Tongue (tissue), 2 donors: ENCODE measurements around the gene GPRC6A. TPM values are rescaled to one million over a fixed set of nuclear protein-coding genes. Genes with fewer than 3 reads are reported as not detected.
"Not testable (repeated sequence)": the region's sequence is repeated elsewhere in the genome, so short reads cannot be mapped to it uniquely, and the experiment has no call there.

Experiments
- DNase-seq: peaks from one replicate; pipeline ENCODE4 v3.0.0-alpha.2; 2015
- total RNA-seq: library from RNA; depleted of rRNA; stranded (reverse); fragments of >200 nt; gene quantifications from one replicate; pipeline ENCODE4 v1.2.3, GENCODE V29; 2014

The GPRC6A gene, protein sequence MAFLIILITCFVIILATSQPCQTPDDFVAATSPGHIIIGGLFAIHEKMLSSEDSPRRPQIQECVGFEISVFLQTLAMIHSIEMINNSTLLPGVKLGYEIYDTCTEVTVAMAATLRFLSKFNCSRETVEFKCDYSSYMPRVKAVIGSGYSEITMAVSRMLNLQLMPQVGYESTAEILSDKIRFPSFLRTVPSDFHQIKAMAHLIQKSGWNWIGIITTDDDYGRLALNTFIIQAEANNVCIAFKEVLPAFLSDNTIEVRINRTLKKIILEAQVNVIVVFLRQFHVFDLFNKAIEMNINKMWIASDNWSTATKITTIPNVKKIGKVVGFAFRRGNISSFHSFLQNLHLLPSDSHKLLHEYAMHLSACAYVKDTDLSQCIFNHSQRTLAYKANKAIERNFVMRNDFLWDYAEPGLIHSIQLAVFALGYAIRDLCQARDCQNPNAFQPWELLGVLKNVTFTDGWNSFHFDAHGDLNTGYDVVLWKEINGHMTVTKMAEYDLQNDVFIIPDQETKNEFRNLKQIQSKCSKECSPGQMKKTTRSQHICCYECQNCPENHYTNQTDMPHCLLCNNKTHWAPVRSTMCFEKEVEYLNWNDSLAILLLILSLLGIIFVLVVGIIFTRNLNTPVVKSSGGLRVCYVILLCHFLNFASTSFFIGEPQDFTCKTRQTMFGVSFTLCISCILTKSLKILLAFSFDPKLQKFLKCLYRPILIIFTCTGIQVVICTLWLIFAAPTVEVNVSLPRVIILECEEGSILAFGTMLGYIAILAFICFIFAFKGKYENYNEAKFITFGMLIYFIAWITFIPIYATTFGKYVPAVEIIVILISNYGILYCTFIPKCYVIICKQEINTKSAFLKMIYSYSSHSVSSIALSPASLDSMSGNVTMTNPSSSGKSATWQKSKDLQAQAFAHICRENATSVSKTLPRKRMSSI
- total RNA-seq, result not detected

DNA sequence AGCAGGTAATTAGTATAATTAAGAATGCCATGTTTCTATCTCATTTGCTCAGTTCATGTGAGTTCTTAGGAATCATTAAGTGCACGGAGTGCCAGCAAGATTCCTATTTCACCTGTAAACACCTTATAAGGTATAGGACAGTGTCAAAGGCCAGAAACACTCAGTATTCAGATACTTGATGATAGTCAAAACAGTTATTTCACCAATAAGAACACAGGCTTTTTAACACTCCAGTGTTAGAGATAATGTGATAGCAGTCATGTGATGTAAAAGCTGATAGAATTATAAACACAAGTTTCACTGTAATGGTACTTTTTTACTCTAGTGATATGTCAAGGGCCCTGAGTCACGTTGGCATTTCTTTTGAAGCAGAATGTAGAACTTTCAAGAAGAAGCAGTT is at the start of gene GPRC6A:
TSS of gene GPRC6A (minus strand) at position 101 of the 400 bp plus-strand sequence. CDS start at position 31, 70 bp downstream.
- no peak for DNase-seq

DNA sequence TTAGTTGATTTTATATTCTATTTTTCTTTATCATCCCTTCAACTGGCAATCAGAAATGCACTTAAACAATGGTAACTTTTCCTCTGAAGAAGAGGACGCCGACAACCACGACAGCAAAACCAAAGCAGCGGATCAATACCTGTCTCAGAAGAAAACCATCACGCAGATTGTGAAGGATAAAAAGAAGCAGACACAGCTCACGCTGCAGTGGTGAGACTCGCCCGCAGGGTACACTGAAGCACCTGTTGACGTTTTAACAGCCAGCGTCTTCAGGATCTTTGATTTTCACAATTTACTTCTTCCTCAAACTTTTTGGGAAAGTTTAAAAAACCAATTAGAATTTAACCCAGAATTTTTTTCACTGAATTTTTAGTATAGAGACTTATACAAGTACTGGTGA is 48.9 kb upstream of the GPRC6A start:
- DNase-seq, result no peak

DNA sequence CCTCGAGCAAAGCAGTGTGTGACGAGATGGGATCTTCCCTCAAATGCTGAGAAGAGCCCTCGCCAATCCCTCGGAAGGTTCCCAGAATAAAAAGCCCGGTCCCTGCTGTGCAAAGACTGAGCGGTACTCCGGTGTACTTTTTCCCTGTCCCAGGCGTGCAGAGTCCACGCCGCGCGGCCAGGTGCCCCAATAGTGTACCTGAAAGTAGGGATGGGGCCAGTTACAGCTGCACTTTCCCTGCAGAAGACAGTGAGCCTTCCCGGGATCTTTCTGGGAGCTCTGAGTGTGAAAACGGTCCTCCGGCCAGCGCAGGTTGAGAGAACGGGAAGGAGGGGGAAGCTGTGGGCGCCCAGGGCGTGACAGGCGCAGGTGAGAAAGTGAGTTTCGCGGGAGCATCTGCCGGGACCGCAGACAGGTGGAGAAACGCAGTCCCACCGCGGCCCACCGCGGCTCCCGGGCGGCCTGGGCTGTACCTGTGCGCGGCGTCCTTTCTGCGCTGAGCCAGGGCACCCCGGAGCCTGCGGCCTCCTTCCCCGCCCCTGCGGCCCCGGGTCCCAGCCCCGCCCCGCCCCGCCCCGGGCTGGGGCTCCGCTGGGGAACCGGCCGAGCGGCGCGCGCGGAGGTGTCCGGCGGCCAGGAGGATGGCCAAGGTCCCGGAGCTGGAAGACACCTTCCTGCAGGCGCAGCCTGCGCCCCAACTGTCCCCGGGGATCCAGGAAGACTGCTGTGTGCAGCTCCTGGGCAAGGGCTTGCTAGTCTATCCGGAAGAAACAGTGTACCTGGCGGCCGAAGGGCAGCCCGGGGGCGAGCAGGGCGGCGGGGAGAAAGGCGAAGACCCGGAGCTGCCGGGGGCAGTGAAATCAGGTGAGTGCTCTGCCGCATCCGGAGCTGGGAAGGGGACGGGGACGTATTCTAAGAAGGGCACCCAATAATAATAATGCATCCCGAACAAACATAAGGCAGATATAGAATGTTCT is 48.0 kb upstream of the GPRC6A start, which contains the start of gene RFX6:
TSS of gene RFX6 (plus strand) at position 608 of the 977 bp plus-strand sequence. CDS start at position 642, 34 bp downstream.
- no peak for DNase-seq

DNA sequence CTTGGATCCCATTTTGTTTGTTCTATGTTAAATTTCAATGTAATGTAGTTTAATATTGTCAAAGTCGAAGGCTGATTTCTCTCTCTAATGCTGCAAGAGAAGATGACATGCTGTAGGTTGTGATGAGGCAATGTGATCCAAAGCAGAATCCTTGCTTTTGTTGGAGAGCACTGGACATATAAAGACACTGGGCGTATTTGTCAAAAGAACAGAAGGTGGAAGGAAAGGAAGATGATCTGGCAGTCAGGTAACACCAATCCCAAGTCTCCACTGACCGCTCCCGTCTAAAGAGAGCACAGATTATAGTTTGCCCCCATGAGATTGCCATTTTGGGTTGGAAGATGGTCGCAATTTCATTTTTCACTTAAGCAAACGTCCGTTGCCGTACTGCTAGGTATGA is 47.2 kb upstream of the GPRC6A start:
- no peak for DNase-seq

DNA sequence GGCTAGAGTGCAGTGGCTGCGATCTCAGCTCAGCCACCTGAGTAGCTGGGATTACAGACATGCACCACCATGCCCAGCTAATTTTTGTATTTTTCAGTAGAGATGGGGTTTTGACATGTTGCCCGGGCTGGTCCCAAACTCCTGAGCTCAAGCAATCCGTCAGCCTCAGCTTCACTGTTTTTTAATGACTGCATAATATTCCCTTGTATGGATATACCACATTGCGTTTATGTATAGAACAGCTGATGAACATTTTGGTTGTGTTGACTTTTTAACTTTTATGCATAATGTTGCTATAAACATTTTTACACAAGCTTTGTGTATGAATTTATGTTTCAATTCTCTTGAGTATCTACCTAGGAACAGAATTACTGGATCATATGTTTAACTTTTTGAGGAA is 43.9 kb upstream of the GPRC6A start:
- DNase-seq, result no peak

DNA sequence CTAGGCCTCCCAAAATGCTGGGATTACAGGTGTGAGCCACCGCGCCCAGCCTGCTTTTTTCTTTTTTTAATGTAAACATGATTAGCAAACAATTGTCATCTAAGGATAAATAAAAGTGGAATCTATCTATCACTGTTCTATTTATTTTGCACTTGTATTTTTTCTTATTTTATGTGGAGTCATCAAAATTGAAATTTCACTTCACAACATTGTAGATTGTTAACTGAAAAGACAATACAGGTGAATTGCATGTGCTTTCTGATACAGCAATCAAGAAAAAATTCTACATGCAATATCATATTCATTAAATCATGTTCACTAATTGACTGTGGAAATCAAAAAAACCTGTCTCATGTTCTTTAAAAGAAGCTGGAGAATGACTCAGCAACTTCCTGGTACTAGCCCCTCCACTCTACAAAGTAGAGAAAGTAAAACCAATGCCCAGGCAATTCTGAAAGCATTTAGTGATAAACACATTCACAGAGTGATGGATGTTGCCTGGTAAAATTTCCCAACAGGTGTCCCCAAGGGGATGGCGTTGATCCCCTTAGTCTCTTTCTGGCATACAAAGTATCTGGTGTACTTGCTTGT is 37.5 kb upstream of the GPRC6A start:
- DNase-seq, result no peak

DNA sequence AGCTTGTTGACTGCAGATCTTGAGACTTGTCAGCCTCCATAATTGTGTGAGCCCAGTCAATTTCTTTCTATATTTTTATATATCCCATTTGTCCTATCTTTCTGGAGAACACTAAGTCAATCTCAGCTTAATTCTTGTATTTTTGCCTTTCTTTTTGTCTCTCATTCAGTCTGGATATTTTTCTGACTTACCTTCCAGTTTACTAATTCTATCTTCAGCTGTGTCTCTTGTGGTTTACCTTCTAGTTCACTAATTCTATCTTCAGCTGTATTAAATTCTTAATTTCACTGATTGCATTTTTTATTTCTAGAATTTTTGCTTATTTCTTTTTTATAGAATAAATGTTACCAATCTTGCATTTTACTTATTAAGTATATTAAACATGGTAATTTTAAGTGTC is 30.4 kb upstream of the GPRC6A start:
- no peak for DNase-seq

DNA sequence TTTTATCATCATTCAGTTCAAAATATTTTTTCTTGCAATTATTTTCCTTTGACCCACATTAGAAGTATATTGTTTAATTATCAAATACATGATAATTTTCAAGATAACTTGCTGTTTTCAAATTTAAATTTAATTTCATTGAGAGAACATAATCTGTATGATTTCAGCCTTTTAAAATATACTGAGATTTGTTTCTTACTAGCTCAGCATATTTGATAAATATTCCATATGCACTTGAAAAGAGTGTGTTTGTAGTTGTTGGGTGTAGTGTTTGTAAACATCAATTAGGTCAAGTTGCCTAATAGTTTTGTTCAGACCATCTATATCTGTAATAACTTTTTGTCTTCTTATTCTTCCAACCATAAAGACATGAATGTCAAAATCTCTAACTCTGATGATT is 29.2 kb upstream of the GPRC6A start:
- DNase-seq, result no peak

DNA sequence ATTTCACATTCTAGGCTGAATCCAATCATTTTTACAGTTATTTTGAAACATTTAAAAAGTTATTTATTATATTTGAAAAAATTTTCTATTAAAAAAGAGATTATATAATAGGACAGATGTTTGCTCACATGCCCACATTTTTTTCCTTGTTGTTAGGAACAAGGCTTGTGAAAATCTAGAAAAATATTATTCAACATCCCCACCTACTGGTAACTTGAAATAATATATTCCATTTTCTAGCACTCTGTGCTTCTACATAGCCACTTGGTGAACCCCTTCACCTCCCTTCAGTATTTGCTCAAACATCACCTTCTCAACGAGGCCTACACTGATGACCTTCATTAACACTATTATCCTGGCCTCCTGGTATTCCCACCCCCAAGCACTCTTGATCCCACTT is 18.3 kb upstream of the GPRC6A start:
- DNase-seq, result peak; percentile 46

DNA sequence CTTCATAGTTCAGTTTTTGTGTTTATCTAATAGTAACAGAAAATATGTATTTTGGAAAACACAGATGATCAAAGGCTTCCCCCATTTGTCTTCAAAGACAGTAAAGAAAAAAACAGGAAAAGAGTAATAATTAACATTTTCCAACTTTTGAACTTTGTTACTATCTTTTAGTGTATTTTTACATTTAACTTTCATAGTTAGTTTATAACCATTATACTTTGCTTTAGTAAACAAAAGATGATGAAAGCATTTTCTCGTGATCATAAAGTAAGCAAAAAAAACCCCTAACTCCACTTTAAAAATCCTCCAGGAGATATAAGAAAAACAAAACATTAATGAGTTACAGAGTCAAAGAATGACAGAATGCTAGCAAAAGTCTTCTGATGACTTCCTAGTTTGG is 13.6 kb upstream of the GPRC6A start:
- no peak for DNase-seq

DNA sequence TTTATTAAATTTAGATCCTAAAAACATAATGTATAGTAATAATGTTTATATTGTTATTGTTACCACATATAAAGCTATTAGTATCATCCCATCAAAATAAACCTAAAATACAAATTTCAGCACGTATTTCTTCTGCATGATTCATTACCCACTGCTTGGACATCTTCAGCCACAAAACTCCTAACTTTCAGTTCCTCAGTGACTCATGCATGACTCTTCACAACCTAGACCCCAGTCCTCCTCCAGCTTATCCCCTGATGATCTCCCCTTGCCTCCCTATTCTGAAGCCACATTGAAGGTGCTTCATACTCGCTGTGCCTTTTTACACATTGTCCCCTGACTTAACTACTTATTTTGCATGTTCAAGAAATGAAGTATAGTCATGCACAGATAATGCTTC is 11.2 kb upstream of the GPRC6A start:
- DNase-seq, result no peak

DNA sequence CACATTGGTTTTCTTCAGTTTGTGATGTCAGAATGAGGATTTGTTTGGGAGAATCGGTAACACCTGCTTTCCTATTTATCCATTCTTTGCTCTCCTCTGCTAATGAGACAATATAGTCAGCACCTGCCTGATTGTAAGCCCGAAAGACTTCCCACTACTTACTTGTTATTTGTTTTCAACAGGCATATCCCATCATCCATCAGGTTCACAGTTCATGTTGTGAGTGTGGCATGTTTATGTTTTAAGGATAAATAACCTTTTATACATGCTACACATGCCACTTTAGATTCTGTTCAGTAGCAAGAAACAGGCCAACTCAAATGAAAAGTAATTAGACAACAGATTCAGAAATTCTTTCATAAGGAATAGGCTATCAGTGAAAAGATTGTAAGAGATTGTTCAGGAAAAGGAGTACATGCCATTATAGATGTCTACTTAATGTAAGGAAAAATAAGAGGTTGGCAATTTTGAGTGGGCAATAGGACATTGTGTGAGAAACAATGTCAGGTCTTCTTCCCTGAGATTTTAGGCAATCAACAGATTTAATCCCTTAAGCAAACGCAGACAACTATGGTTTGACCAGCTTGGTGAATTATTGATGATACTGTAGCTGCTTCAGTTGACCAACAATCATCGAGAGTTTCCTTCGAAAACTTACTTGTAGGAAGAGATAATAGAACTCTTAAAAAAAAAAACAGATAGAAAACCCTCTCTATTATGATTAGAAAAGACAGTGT is 7.9 kb upstream of the GPRC6A start:
- DNase-seq, result no peak

DNA sequence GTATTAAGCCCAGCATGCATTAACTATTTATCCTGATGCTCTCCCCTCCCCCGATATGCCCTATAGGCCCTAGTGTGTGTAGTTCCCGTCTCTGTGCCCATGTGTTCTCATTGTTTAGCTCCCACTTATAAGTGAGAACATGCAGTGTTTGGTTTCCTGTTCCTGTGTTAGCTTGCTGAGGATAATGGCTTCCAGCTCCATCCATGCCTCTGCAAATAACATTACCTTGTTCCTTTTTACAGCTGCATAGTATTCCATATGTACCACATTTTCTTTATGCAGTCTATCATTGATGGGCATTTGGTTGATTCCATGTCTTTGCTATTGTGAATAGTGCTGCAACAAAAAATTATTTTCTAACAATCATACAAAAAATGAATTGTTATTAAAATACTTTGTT is 5.6 kb upstream of the GPRC6A start:
- not testable (repeated sequence) for DNase-seq

DNA sequence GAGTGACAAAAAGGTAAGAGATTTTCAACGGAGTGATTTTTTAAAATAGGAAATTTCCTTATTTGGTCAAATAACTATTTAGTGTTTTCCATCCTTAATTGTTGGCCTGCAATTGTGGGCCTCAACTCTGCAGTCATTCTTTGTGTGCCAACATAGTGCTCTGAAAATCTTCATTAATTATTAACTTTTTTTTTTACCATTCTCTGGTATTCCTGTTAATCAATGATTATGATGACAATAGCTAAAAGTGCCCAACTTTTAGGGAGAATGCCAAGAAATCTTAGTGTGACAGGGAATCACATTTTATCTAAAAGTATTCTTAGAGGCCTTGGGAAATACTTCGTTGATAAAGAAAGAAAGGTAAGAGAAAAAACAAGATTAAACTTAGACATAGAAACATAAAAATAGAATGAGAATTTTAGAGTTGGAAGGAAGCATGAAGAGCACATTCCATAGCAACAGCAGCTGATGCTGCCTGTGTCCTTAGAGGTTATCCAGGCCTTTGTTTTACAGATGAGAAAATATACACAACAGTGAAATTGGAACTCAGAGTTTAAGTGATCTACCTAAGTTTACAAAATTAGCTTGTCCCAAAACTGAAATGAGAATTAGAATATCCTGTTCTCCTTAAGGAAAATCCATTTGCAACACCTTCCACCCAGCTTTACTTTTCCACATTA is 1.2 kb downstream of the GPRC6A start:
- no peak for DNase-seq

DNA sequence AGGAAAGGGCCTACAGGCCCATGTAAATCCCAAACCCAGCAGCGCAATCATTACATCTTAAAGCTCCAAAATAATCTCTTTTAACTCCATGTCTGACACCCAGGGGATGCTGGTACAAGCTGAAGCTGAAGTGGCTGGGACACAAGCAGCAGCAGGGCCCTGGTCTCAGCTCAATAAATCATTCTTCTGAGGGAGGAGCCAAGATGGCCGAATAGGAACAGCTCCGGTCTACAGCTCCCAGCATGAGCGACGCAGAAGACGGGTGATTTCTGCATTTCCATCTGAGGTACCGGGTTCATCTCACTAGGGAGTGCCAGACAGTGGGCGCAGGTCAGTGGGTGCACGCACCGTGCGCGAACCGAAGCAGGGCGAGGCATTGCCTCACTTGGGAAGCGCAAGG is 12.5 kb downstream of the GPRC6A start:
- DNase-seq, result not testable (repeated sequence)

DNA sequence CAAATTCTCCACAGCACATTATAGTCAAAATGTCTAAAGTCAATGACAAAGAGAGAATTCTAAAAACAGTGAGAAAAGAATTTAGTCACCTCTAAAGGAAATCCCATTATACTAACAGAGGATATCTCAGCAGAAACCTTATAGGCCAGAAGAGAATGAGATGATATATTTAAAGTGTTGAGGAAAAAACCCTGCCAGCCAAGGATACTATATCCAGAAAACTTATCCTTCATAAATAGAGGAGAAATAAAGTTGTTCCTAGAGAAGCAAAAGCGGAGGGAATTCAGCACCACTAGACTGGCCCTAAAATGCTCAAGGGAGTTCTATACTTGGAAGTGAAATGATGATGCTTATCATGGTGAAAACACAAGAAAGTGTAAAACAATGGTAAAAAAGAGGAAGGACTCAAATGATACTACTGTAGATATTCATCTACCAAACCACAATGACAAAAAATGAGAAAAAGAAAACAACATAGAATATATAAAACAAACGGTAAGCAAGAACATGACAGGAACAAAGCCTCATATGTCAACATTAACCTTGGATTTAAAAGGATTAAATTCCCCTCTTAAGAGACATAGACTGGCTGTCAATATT is 16.7 kb downstream of the GPRC6A start:
- DNase-seq, result no peak

DNA sequence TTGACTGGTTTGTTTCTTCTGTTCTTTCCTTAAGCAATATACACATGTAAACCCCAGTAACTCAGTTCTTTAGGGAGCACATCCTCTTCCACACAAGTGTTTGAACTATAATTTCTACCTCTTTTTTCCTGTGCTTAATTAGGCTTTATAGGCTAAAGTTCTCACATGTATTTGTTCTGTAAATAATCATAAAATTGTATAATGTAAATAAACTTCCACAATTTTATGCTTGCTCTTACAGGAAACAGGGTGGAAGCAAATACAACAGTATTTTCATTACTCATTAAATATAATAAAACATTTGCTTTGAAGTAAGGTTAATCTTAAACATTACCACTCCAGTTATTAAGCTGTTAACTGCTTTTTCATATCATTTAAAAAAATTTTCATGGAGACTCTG is 26.9 kb downstream of the GPRC6A start:
- no peak for DNase-seq

DNA sequence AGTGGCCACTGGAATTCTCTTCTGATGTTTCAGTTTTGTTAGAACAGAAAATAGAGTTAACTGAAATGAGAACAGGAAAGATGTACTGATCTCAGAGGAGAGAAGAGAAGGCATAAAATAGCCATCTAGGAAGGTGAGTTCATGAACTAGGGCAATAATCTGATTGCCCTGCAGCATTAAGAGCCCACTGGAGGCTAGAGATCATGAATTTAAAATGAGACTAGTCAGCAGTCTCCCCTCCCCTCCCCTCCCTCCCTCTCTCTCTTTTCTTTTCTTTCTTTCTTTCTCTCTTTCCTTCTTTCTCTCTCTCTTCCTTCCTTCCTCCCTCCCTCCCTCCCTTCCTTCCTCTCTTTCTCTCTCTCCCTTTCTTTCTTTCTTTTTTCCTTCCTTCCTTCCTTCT is 28.9 kb downstream of the GPRC6A start:
- DNase-seq, result no peak

DNA sequence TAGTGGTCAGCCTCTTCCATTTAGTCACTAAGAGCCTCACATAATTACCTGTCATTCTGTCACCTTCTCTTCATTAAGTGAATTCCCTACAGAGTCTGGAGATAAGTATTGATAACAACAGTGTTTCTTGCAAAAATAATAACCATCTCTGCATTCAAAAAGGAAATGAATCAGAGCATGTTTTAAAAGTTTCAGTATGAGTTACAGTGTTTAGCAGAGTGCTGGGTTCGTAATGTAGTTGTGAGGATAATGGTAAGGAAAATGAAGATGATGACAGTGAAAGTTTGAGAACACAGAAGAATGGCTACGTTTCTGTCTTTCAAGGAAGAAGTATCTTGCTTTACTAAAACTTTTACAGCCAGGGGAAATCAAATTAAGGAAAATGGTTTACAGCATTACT is 31.3 kb downstream of the GPRC6A start:
- no peak for DNase-seq

DNA sequence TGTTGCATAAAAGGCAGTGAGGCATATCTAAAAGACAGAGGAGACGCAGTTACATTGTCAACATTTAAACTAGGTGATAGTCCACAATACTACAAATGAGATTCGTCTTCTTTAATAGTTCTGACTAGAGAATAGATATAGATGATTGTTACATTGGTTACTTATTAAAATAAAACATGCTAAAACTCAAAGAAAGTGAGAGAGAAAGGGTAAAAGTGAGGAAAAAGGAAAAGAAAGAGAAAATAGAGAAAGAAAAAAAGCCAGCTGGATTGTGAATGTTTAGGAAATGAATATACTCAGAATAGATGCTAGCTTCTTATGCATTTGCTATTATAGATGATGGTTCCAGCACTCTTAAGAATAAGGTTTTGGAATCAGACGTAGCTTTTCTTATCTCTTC is 35.7 kb downstream of the GPRC6A start:
- no peak for DNase-seq
